DMS53 treated with DMSO at 0.1 percent for 48 hours (cell line): ENCODE measurements around the gene PRR29.
"Not testable (repeated sequence)": the region's sequence is repeated elsewhere in the genome, so short reads cannot be mapped to it uniquely, and the experiment has no call there.

ENCODE experiments used
- DNase-seq: peaks from one replicate; lab custom pipeline; 2025; ENCODE audit not compliant: unreplicated experiment; lab: John Stamatoyannopoulos, UW

PRR29 gene

GRCh38 chr17:64009571-64010402, 11.6 kb downstream of the PRR29 start:
- no peak for DNase-seq

GRCh38 chr17:64015447-64015846, 17.3 kb downstream of the PRR29 start:
- no peak for DNase-seq

GRCh38 chr17:64016231-64016784, 18.2 kb downstream of the PRR29 start:
- no peak for DNase-seq

- no peak for DNase-seq
Measured at GRCh38 chr17:64016974-64017373, 18.8 kb downstream of the PRR29 start.

- no peak for DNase-seq
Measured at GRCh38 chr17:64017381-64017980, 19.3 kb downstream of the PRR29 start.

- not testable (repeated sequence) for DNase-seq
Measured at GRCh38 chr17:64019551-64019961, 21.4 kb downstream of the PRR29 start.

- peak; percentile 13 for DNase-seq
Measured at GRCh38 chr17:64020056-64020766, 22.1 kb downstream of the PRR29 start, which contains the start of gene ICAM2. Gene ICAM2, minus strand, starts transcription at chr17:64020633. Its CDS starts 13,942 bp downstream, at chr17:64006691.

GRCh38 chr17:64022611-64023063, 24.5 kb downstream of the PRR29 start:
- no peak for DNase-seq

- no peak for DNase-seq
Measured at GRCh38 chr17:64024215-64024654, 26.1 kb downstream of the PRR29 start.

- DNase-seq, result no peak
Measured at GRCh38 chr17:64024781-64025731, 26.9 kb downstream of the PRR29 start.

- DNase-seq, result peak; percentile 52
Measured at GRCh38 chr17:64025732-64026294, 27.7 kb downstream of the PRR29 start.

GRCh38 chr17:64028874-64029464, 30.8 kb downstream of the PRR29 start:
- peak; percentile 28 for DNase-seq

GRCh38 chr17:64032081-64032480, 33.9 kb downstream of the PRR29 start:
- no peak for DNase-seq

GRCh38 chr17:64036198-64036922, 38.2 kb downstream of the PRR29 start:
- DNase-seq, result no peak

GRCh38 chr17:64037180-64037579, 39.0 kb downstream of the PRR29 start:
- no peak for DNase-seq

- no peak for DNase-seq
Measured at GRCh38 chr17:64037802-64038201, 39.7 kb downstream of the PRR29 start.

GRCh38 chr17:64038331-64039105, 40.4 kb downstream of the PRR29 start:
- no peak for DNase-seq

GRCh38 chr17:64039106-64039400, 40.9 kb downstream of the PRR29 start:
- no peak for DNase-seq
